Liver (tissue), 3 donors: ENCODE data around the gene NFIB.

Source experiments
- CTCF ChIP-seq: fragments of 150-350 bp; IDR thresholded peaks from 2 replicates; pipeline ENCODE4 v1.5.1; 2017; ENCODE audit warnings: improper control_type of control experiment, low read depth, low read length; ENCODE audit not compliant: missing input control
- EGR1 ChIP-seq, 2 donors: IDR thresholded peaks; 2 replicates each; pipeline ENCODE4 v1.6.1; 2016 to 2018; ENCODE audit warnings: antibody characterized with exemption in 2 of 2, low read depth in 2 of 2
- FOXA1 ChIP-seq: IDR thresholded peaks from 2 replicates; pipeline ENCODE4 v1.6.1; 2016; ENCODE audit warnings: antibody characterized with exemption
- FOXA2 ChIP-seq: IDR thresholded peaks from 2 replicates; pipeline ENCODE4 v1.6.1; 2016; ENCODE audit warnings: antibody characterized with exemption
- GABPA ChIP-seq, 2 donors: IDR thresholded peaks in 1 of 2; conservative IDR thresholded peaks in 1 of 2; 2 replicates each; pipeline ENCODE4 v1.6.1; 2016; ENCODE audit warnings: antibody characterized with exemption in 2 of 2, mild to moderate bottlenecking in 1 of 2, moderate library complexity in 1 of 2
- HNF4A ChIP-seq, 2 donors: conservative IDR thresholded peaks; 2 replicates each; pipeline ENCODE4 v1.6.1; 2016; ENCODE audit warnings: antibody characterized with exemption in 2 of 2, mild to moderate bottlenecking in 2 of 2
- JUND ChIP-seq, 2 donors: IDR thresholded peaks; 2 replicates each; pipeline ENCODE4 v1.6.1; 2016; ENCODE audit warnings: antibody characterized with exemption in 2 of 2
- MAX ChIP-seq: IDR thresholded peaks from 2 replicates; pipeline ENCODE4 v1.6.1; 2016; ENCODE audit warnings: antibody characterized with exemption
- NR2F2 ChIP-seq: IDR thresholded peaks from 2 replicates; pipeline ENCODE4 v1.6.1; 2016; ENCODE audit warnings: antibody characterized with exemption
- RAD21 ChIP-seq, 2 donors: IDR thresholded peaks; 2 replicates each; pipeline ENCODE4 v1.6.1; 2016; ENCODE audit warnings: antibody characterized with exemption in 2 of 2, mild to moderate bottlenecking in 2 of 2
- REST ChIP-seq: IDR thresholded peaks from 2 replicates; pipeline ENCODE4 v1.6.1; 2016; ENCODE audit warnings: antibody characterized with exemption, mild to moderate bottlenecking
- TAF1 ChIP-seq: conservative IDR thresholded peaks from 2 replicates; pipeline ENCODE4 v1.6.1; 2016; ENCODE audit warnings: antibody characterized with exemption, mild to moderate bottlenecking
- YY1 ChIP-seq: IDR thresholded peaks from 2 replicates; pipeline ENCODE4 v1.6.1; 2016; ENCODE audit warnings: antibody characterized with exemption, mild to moderate bottlenecking
- ZBTB33 ChIP-seq: IDR thresholded peaks from 2 replicates; pipeline ENCODE4 v1.6.1; 2016; ENCODE audit warnings: antibody characterized with exemption
- donor health status: healthy.
- donor health status: healthy.

- TF ChIP-seq NR2F2 = peak; percentile 68
- TF ChIP-seq CTCF = no peak
- TF ChIP-seq EGR1 (IDR thresholded peaks at IDR 0.05; ENCODE audit: low read depth in 2 of 2) = peak in 1 of 2 donors; percentile 22
- peak; percentile 84 to 91 for TF ChIP-seq HNF4A (conservative IDR thresholded peaks at IDR 0.05)
- TF ChIP-seq REST = peak; percentile 21
- no peak for TF ChIP-seq YY1
- peak; percentile 55 for TF ChIP-seq ZBTB33
- peak; percentile 75 for TF ChIP-seq FOXA1
- TF ChIP-seq JUND (IDR thresholded peaks at IDR 0.05) = peak; percentile 55 to 90
- TF ChIP-seq MAX = peak; percentile 54
- TF ChIP-seq RAD21 (IDR thresholded peaks at IDR 0.05) = peak; percentile 59
- TF ChIP-seq GABPA (IDR thresholded peaks at IDR 0.05 in 1 of 2, conservative IDR thresholded peaks at IDR 0.05 in 1 of 2) = no peak
- peak; percentile 66 for TF ChIP-seq FOXA2
- TF ChIP-seq TAF1 = no peak
These were observed 62.5 kb downstream of the NFIB start for GRCh38 chr9:14251154-14252071.
